K562 (cell line): ENCODE data around the gene CD47.

Source experiments
- CHD7 ChIP-seq: fragments of 200-600 bp; sonication (generic); IDR thresholded peaks from one replicate; pipeline ENCODE4 v1.6.1; 2012; ENCODE audit warnings: mild to moderate bottlenecking, low read depth, low read length, inconsistent platforms
- EZH2 ChIP-seq: IDR thresholded peaks from 2 replicates; pipeline ENCODE4 v1.6.1; 2012; ENCODE audit warnings: low read depth, mild to moderate bottlenecking, inconsistent platforms, low read length, borderline replicate concordance
- GATAD2A ChIP-seq: fragments of 450-650 bp; IDR thresholded peaks from 2 replicates; pipeline ENCODE4 v1.6.1; 2017
- TSC22D4 ChIP-seq: fragments of 450-650 bp; IDR thresholded peaks from 2 replicates; pipeline ENCODE4 v1.6.1; 2016; ENCODE audit warnings: missing genetic modification characterization, missing biosample characterization, control low read depth
- ZNF274 ChIP-seq: IDR thresholded peaks from 2 replicates; pipeline ENCODE4 v1.6.1; 2011; ENCODE audit warnings: low read depth, mild to moderate bottlenecking, low read length, moderate library complexity, borderline replicate concordance

GRCh38 chr3:108006881-108007331 lies 83.9 kb downstream of the CD47 start:
- TF ChIP-seq EZH2 = no peak
- TF ChIP-seq ZNF274 = no peak
- no peak for TF ChIP-seq GATAD2A
- TF ChIP-seq CHD7 = no peak
- TF ChIP-seq TSC22D4 (tag) = no peak
